Cardiac muscle cell (in vitro differentiated cells and primary cell): ENCODE results near the gene ERBB4. TPM values are rescaled to one million over a fixed set of nuclear protein-coding genes. Genes with fewer than 3 reads are reported as not detected.

Experiments used
- DNase-seq, 2 donors: peaks; one replicate each; pipeline versions ENCODE4 v3.0.0 to v3.0.0-alpha.2; 2010 to 2017; ENCODE audit warnings: low read depth in 1 of 2, low spot score in 1 of 2
- H3K27ac ChIP-seq: fragments of 200-600 bp; sonication (generic); 2 replicates; pipeline ENCODE4 v1.5.1; 2016
- H3K27me3 ChIP-seq: fragments of 200-600 bp; sonication (generic); 2 replicates; pipeline ENCODE4 v1.6.0; 2016; ENCODE audit warnings: control low read depth
- H3K36me3 ChIP-seq: fragments of 200-600 bp; sonication (generic); 2 replicates; pipeline ENCODE4 v1.5.1; 2016; ENCODE audit warnings: control low read depth
- H3K4me1 ChIP-seq: fragments of 200-600 bp; sonication (generic); 2 replicates; pipeline ENCODE4 v1.8.1; 2017; ENCODE audit warnings: low read depth, mild to moderate bottlenecking, mixed run types
- H3K4me3 ChIP-seq: fragments of 200-600 bp; sonication (generic); 2 replicates; pipeline ENCODE4 v1.5.1; 2016; ENCODE audit warnings: mild to moderate bottlenecking
- H3K9me3 ChIP-seq: fragments of 200-600 bp; sonication (generic); 2 replicates; pipeline ENCODE4 v1.5.1; 2017; ENCODE audit warnings: low read depth, mild to moderate bottlenecking, control low read depth
- CTCF ChIP-seq: IDR thresholded peaks from 2 replicates; pipeline ENCODE4 v1.5.1; 2012; ENCODE audit warnings: low read depth, mild to moderate bottlenecking, low read length
- polyA plus RNA-seq: library from polyadenylated mRNA; unstranded; fragments of >200 nt; fragmentation: Nextera tagmentation; extraction: Ambion mirVana; gene quantifications from 2 replicates; pipeline ENCODE4 v1.2.1, GENCODE V29; 2016
- total RNA-seq: library from RNA; depleted of rRNA; stranded (reverse); fragments of >200 nt; gene quantifications from 2 replicates; pipeline ENCODE4 v1.2.3, GENCODE V29; 2016

ERBB4 gene
- total and polyA plus RNA-seq, 2 experiments from 2014 or later = 38.1 to 42.1 TPM

- H3K27me3 ChIP-seq = no peaks in the 10 kb centered on the region
- H3K4me1 ChIP-seq = peaks cover 25% of the 10 kb centered on the region
- H3K9me3 ChIP-seq = no peaks in the 10 kb centered on the region
- TF ChIP-seq CTCF = no peak
- no peak overlapping the region for H3K27ac ChIP-seq
- no peak overlapping the region for H3K4me3 ChIP-seq
- DNase-seq = no peak
- H3K36me3 ChIP-seq = no peaks in the 10 kb centered on the region
These were observed 382.5 kb downstream of the ERBB4 start for GRCh38 chr2:212156088-212156487.

DNA sequence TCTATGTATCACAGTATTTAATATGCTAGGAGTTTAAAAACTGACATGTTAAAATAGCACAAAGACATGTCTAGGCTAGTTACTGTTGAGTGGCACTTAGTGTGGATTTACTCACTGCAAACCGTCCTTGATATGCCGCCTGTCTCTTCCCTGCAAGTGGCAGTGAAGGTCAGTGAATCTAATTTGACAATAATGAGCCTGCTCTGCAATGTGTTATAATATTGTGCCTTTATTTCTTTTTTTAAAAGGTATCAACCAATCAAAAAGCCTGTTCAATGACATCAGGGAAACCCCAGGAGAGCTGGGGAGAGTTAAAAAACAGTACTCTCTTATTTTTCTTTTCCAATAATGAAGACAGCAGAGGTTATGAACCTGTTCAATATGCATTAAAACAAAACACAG, 384.1 kb downstream of the ERBB4 start:
- H3K9me3 ChIP-seq = no peaks in the 10 kb centered on the region
- H3K36me3 ChIP-seq = no peaks in the 10 kb centered on the region
- DNase-seq = peak in 1 of 2 donors; percentile 13
- H3K4me1 ChIP-seq = peaks cover 25% of the 10 kb centered on the region
- no peaks in the 10 kb centered on the region for H3K27me3 ChIP-seq
- H3K27ac ChIP-seq = no peak overlapping the region
- no peak overlapping the region for H3K4me3 ChIP-seq
- no peak for TF ChIP-seq CTCF

DNA sequence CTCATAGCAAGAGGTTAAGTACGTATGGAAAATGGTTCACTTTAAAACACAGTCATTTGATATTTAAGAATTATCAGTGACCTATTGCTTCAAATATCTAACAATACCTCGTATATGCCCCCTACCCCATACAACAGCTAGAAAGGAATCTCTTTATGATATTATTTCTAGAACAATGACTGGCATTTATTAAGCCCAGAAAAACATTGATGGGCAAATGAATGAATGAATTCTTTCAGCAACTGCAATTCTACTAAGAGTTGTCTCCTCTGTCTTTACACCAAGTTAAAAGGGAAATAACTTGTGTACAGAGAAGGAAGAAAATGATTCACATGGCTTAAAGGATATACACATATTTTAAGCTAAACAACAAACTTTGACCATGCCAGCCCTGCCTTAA, 384.7 kb downstream of the ERBB4 start:
- H3K4me1 ChIP-seq = peaks cover 25% of the 10 kb centered on the region
- no peaks in the 10 kb centered on the region for H3K9me3 ChIP-seq
- no peak for DNase-seq
- no peak overlapping the region for H3K27ac ChIP-seq
- no peaks in the 10 kb centered on the region for H3K36me3 ChIP-seq
- no peak for TF ChIP-seq CTCF
- no peak overlapping the region for H3K4me3 ChIP-seq
- no peaks in the 10 kb centered on the region for H3K27me3 ChIP-seq

- Histone ChIP-seq H3K27ac (no peak overlapping the region), H3K36me3 (no peaks in the 10 kb centered on the region), H3K4me3 (no peak overlapping the region), H3K4me1 (peaks cover 9% of the 10 kb centered on the region), H3K27me3 (no peaks in the 10 kb centered on the region), H3K9me3 (no peaks in the 10 kb centered on the region)
- peak; percentile 19 to 37 for DNase-seq
- peak; percentile 45 for TF ChIP-seq CTCF
These were observed 390.6 kb downstream of the ERBB4 start for GRCh38 chr2:212147921-212148513.

DNA sequence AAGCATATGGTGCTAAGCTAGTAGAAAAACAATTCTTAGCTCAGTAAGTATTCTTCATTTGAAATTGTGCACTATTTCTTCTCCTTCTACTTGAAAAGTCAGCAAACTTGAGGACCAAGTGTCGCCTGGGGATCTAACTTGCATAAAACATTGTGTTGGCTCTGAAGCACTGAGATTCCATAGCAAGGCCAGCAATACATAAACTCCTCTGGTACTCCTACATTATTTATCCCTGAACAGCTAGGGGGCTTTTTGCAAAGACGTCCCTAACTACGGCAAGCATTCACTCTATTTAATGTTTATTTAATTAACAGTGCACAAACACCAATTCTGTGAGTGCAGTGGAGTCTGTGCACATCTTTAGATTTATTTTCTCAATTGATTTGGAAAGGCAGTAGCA, 392.2 kb downstream of the ERBB4 start:
- no peaks in the 10 kb centered on the region for H3K9me3 ChIP-seq
- no peak for TF ChIP-seq CTCF
- H3K4me3 ChIP-seq = no peak overlapping the region
- DNase-seq = no peak
- peaks cover 11% of the 10 kb centered on the region for H3K4me1 ChIP-seq
- no peaks in the 10 kb centered on the region for H3K27me3 ChIP-seq
- peak overlapping the region; percentile 40 for H3K27ac ChIP-seq
- H3K36me3 ChIP-seq = no peaks in the 10 kb centered on the region
